ENCODE results near the gene PMVK.

DNA sequence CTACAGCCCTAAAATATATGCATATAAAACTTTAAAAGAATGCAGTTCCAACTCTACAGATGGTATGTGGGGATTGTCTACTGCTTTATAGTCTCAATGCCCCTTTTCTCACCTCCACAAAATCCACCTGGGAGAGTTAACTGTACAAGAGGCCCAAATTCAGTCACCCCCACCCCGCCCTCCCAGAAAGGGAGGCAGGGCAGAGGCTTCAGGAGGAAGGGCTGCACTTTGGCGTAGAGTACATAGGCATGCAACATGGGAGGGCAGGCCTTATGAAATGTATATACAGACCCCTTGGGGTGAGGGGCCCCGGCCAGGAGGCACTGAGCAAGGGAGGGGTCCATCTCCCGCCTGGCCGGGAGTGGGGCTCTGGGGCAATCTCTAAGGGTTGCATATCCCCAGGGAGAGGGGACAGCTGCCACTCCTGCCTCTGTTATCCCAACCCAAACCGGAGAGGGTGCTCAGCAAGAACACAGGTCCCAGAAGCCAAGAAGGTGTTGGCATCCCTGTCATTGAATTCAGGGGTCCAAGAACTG, 26.3 kb upstream of the PMVK start:
- TF ChIP-seq, protein P1, sequence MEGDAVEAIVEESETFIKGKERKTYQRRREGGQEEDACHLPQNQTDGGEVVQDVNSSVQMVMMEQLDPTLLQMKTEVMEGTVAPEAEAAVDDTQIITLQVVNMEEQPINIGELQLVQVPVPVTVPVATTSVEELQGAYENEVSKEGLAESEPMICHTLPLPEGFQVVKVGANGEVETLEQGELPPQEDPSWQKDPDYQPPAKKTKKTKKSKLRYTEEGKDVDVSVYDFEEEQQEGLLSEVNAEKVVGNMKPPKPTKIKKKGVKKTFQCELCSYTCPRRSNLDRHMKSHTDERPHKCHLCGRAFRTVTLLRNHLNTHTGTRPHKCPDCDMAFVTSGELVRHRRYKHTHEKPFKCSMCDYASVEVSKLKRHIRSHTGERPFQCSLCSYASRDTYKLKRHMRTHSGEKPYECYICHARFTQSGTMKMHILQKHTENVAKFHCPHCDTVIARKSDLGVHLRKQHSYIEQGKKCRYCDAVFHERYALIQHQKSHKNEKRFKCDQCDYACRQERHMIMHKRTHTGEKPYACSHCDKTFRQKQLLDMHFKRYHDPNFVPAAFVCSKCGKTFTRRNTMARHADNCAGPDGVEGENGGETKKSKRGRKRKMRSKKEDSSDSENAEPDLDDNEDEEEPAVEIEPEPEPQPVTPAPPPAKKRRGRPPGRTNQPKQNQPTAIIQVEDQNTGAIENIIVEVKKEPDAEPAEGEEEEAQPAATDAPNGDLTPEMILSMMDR (IDR thresholded peaks at IDR 0.05 in 2 of 3, conservative IDR thresholded peaks at IDR 0.05 in 1 of 3; ENCODE audit: borderline replicate concordance in 1 of 3, insufficient read depth in 1 of 3, low read depth in 2 of 3, low read length in 2 of 3): no peak
- TF ChIP-seq, protein P2, sequence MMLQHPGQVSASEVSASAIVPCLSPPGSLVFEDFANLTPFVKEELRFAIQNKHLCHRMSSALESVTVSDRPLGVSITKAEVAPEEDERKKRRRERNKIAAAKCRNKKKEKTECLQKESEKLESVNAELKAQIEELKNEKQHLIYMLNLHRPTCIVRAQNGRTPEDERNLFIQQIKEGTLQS (IDR thresholded peaks at IDR 0.05): no peak
- TF ChIP-seq, protein P3, sequence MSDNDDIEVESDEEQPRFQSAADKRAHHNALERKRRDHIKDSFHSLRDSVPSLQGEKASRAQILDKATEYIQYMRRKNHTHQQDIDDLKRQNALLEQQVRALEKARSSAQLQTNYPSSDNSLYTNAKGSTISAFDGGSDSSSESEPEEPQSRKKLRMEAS (IDR thresholded peaks at IDR 0.05): no peak
- TF ChIP-seq SP1 (IDR thresholded peaks at IDR 0.05; ENCODE audit: low read depth) (no peak), POLR2A (IDR thresholded peaks at IDR 0.05; ENCODE audit: borderline replicate concordance, extremely low read depth, insufficient read depth, insufficient read length) (no peak), YY1 (IDR thresholded peaks at IDR 0.05; ENCODE audit: extremely low read depth, insufficient replicate concordance, low read depth, low read length) (no peak), SRF (IDR thresholded peaks at IDR 0.05; ENCODE audit: low read depth) (no peak), POLR2AphosphoS5 (IDR thresholded peaks at IDR 0.05; ENCODE audit: low read depth, low read length) (no peak)

Measured in HCT116 (cell line).